Breast epithelium (tissue), 3 donors: ENCODE measurements around the gene KXD1.

ENCODE experiments used
- POLR2A ChIP-seq: fragments of 450-650 bp; IDR thresholded peaks from one replicate; pipeline ENCODE4 v1.6.1; 2016; ENCODE audit warnings: antibody characterized with exemption, mild to moderate bottlenecking, moderate library complexity
- POLR2AphosphoS5 ChIP-seq, 3 donors: sonication (generic); formaldehyde crosslinking; IDR thresholded peaks; one replicate each; pipeline ENCODE4 v1.6.1; 2017; ENCODE audit warnings: antibody characterized with exemption in 3 of 3
- TF ChIP-seq, protein P1 (sequence below), 3 donors: fragments of 450-650 bp; IDR thresholded peaks; one replicate each; pipeline ENCODE4 v1.5.1; 2016 to 2017; ENCODE audit warnings: antibody characterized with exemption in 3 of 3, mild to moderate bottlenecking in 3 of 3, moderate library complexity in 3 of 3

DNA sequence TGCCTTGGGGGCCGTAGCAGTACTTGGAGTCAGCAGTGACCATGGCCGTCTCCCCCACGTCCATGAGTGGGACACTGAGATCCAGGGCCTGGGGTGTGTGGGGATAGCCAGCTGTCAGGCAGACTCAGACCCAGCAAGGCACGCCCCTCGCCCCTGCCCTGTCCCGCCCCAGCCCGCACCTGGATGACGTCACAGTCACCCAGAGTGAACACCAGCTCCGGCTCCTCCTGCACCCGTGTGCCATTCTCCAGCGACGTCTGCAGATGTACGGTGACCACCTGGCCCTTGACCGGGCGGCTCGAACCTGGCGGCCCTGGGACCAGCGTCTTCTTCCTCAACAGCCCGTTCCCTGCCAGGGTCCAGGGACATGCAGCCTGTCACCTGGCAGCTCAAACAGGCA, 18.3 kb upstream of the KXD1 start:
- TF ChIP-seq, protein P1, sequence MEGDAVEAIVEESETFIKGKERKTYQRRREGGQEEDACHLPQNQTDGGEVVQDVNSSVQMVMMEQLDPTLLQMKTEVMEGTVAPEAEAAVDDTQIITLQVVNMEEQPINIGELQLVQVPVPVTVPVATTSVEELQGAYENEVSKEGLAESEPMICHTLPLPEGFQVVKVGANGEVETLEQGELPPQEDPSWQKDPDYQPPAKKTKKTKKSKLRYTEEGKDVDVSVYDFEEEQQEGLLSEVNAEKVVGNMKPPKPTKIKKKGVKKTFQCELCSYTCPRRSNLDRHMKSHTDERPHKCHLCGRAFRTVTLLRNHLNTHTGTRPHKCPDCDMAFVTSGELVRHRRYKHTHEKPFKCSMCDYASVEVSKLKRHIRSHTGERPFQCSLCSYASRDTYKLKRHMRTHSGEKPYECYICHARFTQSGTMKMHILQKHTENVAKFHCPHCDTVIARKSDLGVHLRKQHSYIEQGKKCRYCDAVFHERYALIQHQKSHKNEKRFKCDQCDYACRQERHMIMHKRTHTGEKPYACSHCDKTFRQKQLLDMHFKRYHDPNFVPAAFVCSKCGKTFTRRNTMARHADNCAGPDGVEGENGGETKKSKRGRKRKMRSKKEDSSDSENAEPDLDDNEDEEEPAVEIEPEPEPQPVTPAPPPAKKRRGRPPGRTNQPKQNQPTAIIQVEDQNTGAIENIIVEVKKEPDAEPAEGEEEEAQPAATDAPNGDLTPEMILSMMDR (IDR thresholded peaks at IDR 0.05), result no peak
- TF ChIP-seq POLR2A (no peak), POLR2AphosphoS5 (IDR thresholded peaks at IDR 0.05) (no peak)
